GM12878 (cell line): ENCODE measurements around the gene CSPG5. TPM values are rescaled to one million over a fixed set of nuclear protein-coding genes. Genes with fewer than 3 reads are reported as not detected.

Experiments
- ATAC-seq: fragments of 200-7000 bp; cut with Tn5 transposase; 3 replicates; pipeline ENCODE4 v1.9.1; 2020; ENCODE audit warnings: mild to moderate bottlenecking, moderate library complexity
- BruUV-seq: library from RNA; stranded (reverse); fragments of 400-500 nt; replicated peaks from 2 replicates; lab custom pipeline; 2021; lab: Mats Ljungman, UMichigan
- CTCF ChIA-PET: fragments of 300-600 bp; sonication (Branson Sonifier 250); formaldehyde crosslinking; extraction: SDS; loops from one replicate; lab custom pipeline; 2021; ENCODE audit warnings: inconsistent platforms; lab: Yijun Ruan, JAX
- POLR2A ChIA-PET: fragments of 350-600 bp; formaldehyde crosslinking; extraction: SDS; loops from one replicate; lab custom pipeline; 2021; ENCODE audit warnings: inconsistent platforms; lab: Charles Lee
- RAD21 ChIA-PET: fragments of 300-600 bp; sonication (Branson Sonifier 250); formaldehyde crosslinking; loops from one replicate; lab custom pipeline; 2023; ENCODE audit warnings: antibody characterized with exemption; ENCODE audit not compliant: unreplicated experiment; lab: Charles Lee
- SMC1A ChIA-PET: fragments of 300-600 bp; sonication (Branson Sonifier 250); formaldehyde crosslinking; loops from one replicate; lab custom pipeline; 2023; ENCODE audit not compliant: unreplicated experiment, uncharacterized antibody; lab: Charles Lee
- DNase-seq: peaks from one replicate; pipeline ENCODE4 v3.0.0-alpha.2; 2011; ENCODE audit warnings: low read depth, low spot score
- FAIRE-seq: peaks from 3 replicates; lab custom pipeline; 2011; peaks lifted over from hg19 to GRCh38; lab: Jason Lieb, UNC
- H2AFZ ChIP-seq: 2 replicates; pipeline ENCODE4 v1.6.0; 2011; ENCODE audit warnings: low read depth, low read length, control low read depth; ENCODE audit not compliant: control insufficient read depth
- H3K27ac ChIP-seq: 2 replicates; pipeline ENCODE4 v1.5.1; 2011; ENCODE audit warnings: control low read depth; ENCODE audit not compliant: control insufficient read depth, insufficient read depth
- H3K27me3 ChIP-seq, 2 experiments: replicated peaks in 1 of 2; 2 replicates each; pipeline versions ENCODE4 v1.6.0 to v1.6.1; 2011; ENCODE audit warnings: low read length in 1 of 2; ENCODE audit not compliant: control insufficient read depth in 2 of 2, insufficient read depth in 2 of 2
- H3K36me3 ChIP-seq, 2 experiments: 2 replicates each; pipeline ENCODE4 v1.5.1; 2011; ENCODE audit warnings: low read length in 1 of 2; ENCODE audit not compliant: control insufficient read depth in 2 of 2, insufficient read depth in 2 of 2
- H3K4me1 ChIP-seq: 2 replicates; pipeline ENCODE4 v1.6.1; 2011; ENCODE audit warnings: mild to moderate bottlenecking, low read length, moderate library complexity, mixed read lengths; ENCODE audit not compliant: control insufficient read depth, insufficient read depth
- H3K4me2 ChIP-seq: 2 replicates; pipeline ENCODE4 v1.6.0; 2011; ENCODE audit warnings: control low read depth; ENCODE audit not compliant: control insufficient read depth, insufficient read depth
- H3K4me3 ChIP-seq: fragments of 200-600 bp; sonication (generic); 2 replicates; pipeline ENCODE4 v1.5.1; 2016
- H3K79me2 ChIP-seq: 2 replicates; pipeline ENCODE4 v1.6.0; 2011; ENCODE audit warnings: low read length; ENCODE audit not compliant: control insufficient read depth, insufficient read depth
- H3K9ac ChIP-seq: 2 replicates; pipeline ENCODE4 v1.8.0; 2011; ENCODE audit warnings: low read length, control low read depth, mixed read lengths; ENCODE audit not compliant: control insufficient read depth, insufficient read depth
- H3K9me3 ChIP-seq: replicated peaks from 3 replicates; pipeline ENCODE4 v1.5.1; 2011; ENCODE audit warnings: mild to moderate bottlenecking, low read length; ENCODE audit not compliant: control insufficient read depth, insufficient read depth
- H4K20me1 ChIP-seq: 2 replicates; pipeline ENCODE4 v1.6.0; 2011; ENCODE audit not compliant: control insufficient read depth, insufficient read depth
- BACH1 ChIP-seq: fragments of 450-650 bp; IDR thresholded peaks from 2 replicates; pipeline ENCODE4 v1.6.1; 2017; ENCODE audit warnings: mild to moderate bottlenecking, borderline replicate concordance
- CREB1 ChIP-seq: IDR thresholded peaks from 2 replicates; pipeline ENCODE4 v1.6.1; 2012; ENCODE audit warnings: low read depth, mild to moderate bottlenecking, inconsistent platforms
- LARP7 ChIP-seq: fragments of 450-650 bp; IDR thresholded peaks from 2 replicates; pipeline ENCODE4 v1.6.1; 2017; ENCODE audit warnings: mild to moderate bottlenecking
- NR2F1 ChIP-seq: fragments of 450-650 bp; conservative IDR thresholded peaks from 2 replicates; pipeline ENCODE4 v1.6.1; 2017; ENCODE audit warnings: mild to moderate bottlenecking
- RAD51 ChIP-seq: fragments of 450-650 bp; IDR thresholded peaks from 2 replicates; pipeline ENCODE4 v1.6.1; 2016; ENCODE audit warnings: moderate library complexity, mild to moderate bottlenecking, inconsistent platforms
- SIX5 ChIP-seq: IDR thresholded peaks from 2 replicates; pipeline ENCODE4 v1.6.1; 2011; ENCODE audit warnings: mild to moderate bottlenecking, low read depth, low read length, moderate library complexity; ENCODE audit not compliant: severe bottlenecking
- STAT1 ChIP-seq: fragments of 450-650 bp; conservative IDR thresholded peaks from 2 replicates; pipeline ENCODE4 v1.6.1; 2014; ENCODE audit warnings: antibody characterized with exemption, mild to moderate bottlenecking
- TCF7 ChIP-seq: IDR thresholded peaks from 2 replicates; pipeline ENCODE4 v1.6.1; 2014; ENCODE audit warnings: antibody characterized with exemption, borderline replicate concordance
- ZSCAN29 ChIP-seq: fragments of 450-650 bp; IDR thresholded peaks from 2 replicates; pipeline ENCODE4 v1.6.1; 2017; ENCODE audit warnings: mild to moderate bottlenecking, moderate library complexity
- WGBS: methylation state at CpG from one replicate; pipeline ENCODE4 v1.1.6; 2016; ENCODE audit warnings: low lambda C conversion rate; ENCODE audit not compliant: insufficient replicate concordance, insufficient coverage; ENCODE audit errors: missing lambda C conversion rate; 5-methylcytosine and 5-hydroxymethylcytosine counted together
- in situ Hi-C: fragments of 300-500 bp; cut with MboI; formaldehyde crosslinking; loops from 9 replicates; pipeline ENCODE4 v1.14.3; 2018; ENCODE audit warnings: mixed read lengths
- intact Hi-C: fragments of 100-400 bp; cut with micrococcal nuclease; formaldehyde crosslinking; loops from one replicate; pipeline ENCODE4 v1.14.2; 2022; ENCODE audit not compliant: unreplicated experiment
- polyA plus RNA-seq, 11 experiments: library from polyadenylated mRNA; depleted of rRNA in 4 of 11; unstranded in 6 of 11; stranded (reverse) in 5 of 11; fragments of >200 nt; fragmentation: Nextera tagmentation in 4 of 11; fragmentation: Illumina TruSeq in 1 of 11; extraction: Ambion mirVana in 4 of 11; extraction: Trizol in 1 of 11; gene quantifications; 1 replicate in 1 of 11; 2 replicates in 10 of 11; pipeline versions ENCODE4 v1.2.1 to v1.2.3, GENCODE V29; 2011 to 2016; ENCODE audit warnings: inconsistent platforms in 2 of 11, missing spikeins in 2 of 11, low read depth in 1 of 11
- total RNA-seq, 4 experiments: library from RNA; depleted of rRNA in 3 of 4; stranded (reverse); fragments of >200 nt in 3 of 4; fragmentation: Illumina TruSeq in 1 of 4; extraction: Trizol in 1 of 4; gene quantifications; 2 replicates each; pipeline versions ENCODE4 v1.2.1 to v1.2.3, GENCODE V29; 2013 to 2021
- TF ChIP-seq, protein P1 (sequence below): fragments of 450-650 bp; IDR thresholded peaks from 2 replicates; pipeline ENCODE4 v1.6.1; 2014; ENCODE audit warnings: mild to moderate bottlenecking
- TF ChIP-seq, protein P2 (sequence below): IDR thresholded peaks from 2 replicates; pipeline ENCODE4 v1.6.1; 2011; ENCODE audit warnings: mild to moderate bottlenecking, low read depth, low read length, moderate library complexity; ENCODE audit not compliant: insufficient replicate concordance
- TF ChIP-seq, protein P3 (sequence below): IDR thresholded peaks from 2 replicates; pipeline ENCODE4 v1.6.1; 2012; ENCODE audit warnings: low read depth, low read length, improper control_type of control experiment

CSPG5 gene
- total and polyA plus RNA-seq, 10 of the 15 experiments (the other 5 are each of a cell fraction or from before 2014, with no cell fraction given) = 0.08 to 0.17 TPM; not detected in 8

DNA sequence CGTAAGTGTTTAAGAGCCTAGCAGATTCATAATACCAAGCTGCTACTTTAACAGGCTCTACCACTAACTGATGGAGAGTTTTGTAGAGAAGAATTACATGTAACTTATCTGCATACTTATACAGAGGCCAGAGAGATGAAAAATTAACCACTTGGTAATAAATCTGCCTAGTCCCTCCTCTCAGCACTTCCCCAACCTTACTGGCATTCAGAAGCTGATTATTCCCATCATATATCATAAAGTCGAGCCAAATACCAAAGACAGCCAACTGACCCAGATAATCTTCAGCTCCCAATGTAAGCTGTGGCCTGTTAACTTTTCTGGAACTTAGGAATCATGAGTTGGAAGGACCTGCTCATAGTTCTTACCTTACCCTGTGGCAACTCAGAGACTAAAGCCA is 25.5 kb upstream of the CSPG5 start:
- no TSS peak for BruUV-seq
- RAD21 ChIA-PET = no interaction called here
- peaks cover 10 to 21% of the 10 kb centered on the region in 2 experiments for H3K36me3 ChIP-seq
- no peak overlapping the region for H3K4me2 ChIP-seq
- H3K9ac ChIP-seq = no peak overlapping the region
- intact Hi-C loops (no loop called here), in situ Hi-C loops (no loop called here)
- H3K4me3 ChIP-seq = no peak overlapping the region
- no peaks in the 10 kb centered on the region for H3K27me3 ChIP-seq
- TF ChIP-seq, protein P1, sequence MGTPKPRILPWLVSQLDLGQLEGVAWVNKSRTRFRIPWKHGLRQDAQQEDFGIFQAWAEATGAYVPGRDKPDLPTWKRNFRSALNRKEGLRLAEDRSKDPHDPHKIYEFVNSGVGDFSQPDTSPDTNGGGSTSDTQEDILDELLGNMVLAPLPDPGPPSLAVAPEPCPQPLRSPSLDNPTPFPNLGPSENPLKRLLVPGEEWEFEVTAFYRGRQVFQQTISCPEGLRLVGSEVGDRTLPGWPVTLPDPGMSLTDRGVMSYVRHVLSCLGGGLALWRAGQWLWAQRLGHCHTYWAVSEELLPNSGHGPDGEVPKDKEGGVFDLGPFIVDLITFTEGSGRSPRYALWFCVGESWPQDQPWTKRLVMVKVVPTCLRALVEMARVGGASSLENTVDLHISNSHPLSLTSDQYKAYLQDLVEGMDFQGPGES = no peak
- TF ChIP-seq LARP7 = no peak
- no peak for TF ChIP-seq RAD51
- TF ChIP-seq STAT1 = no peak
- TF ChIP-seq SIX5 = no peak
- no peak for TF ChIP-seq ZSCAN29
- TF ChIP-seq NR2F1 = no peak
- TF ChIP-seq TCF7 = no peak
- no peak for TF ChIP-seq BACH1
- TF ChIP-seq, protein P2, sequence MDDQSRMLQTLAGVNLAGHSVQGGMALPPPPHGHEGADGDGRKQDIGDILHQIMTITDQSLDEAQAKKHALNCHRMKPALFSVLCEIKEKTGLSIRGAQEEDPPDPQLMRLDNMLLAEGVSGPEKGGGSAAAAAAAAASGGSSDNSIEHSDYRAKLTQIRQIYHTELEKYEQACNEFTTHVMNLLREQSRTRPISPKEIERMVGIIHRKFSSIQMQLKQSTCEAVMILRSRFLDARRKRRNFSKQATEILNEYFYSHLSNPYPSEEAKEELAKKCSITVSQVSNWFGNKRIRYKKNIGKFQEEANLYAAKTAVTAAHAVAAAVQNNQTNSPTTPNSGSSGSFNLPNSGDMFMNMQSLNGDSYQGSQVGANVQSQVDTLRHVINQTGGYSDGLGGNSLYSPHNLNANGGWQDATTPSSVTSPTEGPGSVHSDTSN = no peak
- TF ChIP-seq CREB1 = no peak
- TF ChIP-seq, protein P3, sequence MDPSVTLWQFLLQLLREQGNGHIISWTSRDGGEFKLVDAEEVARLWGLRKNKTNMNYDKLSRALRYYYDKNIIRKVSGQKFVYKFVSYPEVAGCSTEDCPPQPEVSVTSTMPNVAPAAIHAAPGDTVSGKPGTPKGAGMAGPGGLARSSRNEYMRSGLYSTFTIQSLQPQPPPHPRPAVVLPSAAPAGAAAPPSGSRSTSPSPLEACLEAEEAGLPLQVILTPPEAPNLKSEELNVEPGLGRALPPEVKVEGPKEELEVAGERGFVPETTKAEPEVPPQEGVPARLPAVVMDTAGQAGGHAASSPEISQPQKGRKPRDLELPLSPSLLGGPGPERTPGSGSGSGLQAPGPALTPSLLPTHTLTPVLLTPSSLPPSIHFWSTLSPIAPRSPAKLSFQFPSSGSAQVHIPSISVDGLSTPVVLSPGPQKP = no peak
- CTCF ChIA-PET = interaction anchor here (0.7 to 1.1 kb wide), 2 partner anchors 13 to 111 kb away, joined by 3 read pairs; no protein-coding TSS in a partner anchor
- POLR2A ChIA-PET = no interaction called here
- ATAC-seq = no peak
- H3K4me1 ChIP-seq = no peaks in the 10 kb centered on the region
- no peaks in the 10 kb centered on the region for H4K20me1 ChIP-seq
- H3K79me2 ChIP-seq = no peaks in the 10 kb centered on the region
- H3K9me3 ChIP-seq = no peaks in the 10 kb centered on the region
- no peak for DNase-seq
- 97% methylated on average over 2 of the region's 2 CpGs for WGBS
- no peak for FAIRE-seq
- no peak overlapping the region for H2AFZ ChIP-seq
- SMC1A ChIA-PET = interaction anchor here (0.6 kb wide), 1 partner anchor 11 kb away, joined by 3 read pairs; no protein-coding TSS in a partner anchor
- no peak overlapping the region for H3K27ac ChIP-seq
